ENCODE results near the gene SLC66A3. TPM values are rescaled to one million over a fixed set of nuclear protein-coding genes. Genes with fewer than 3 reads are reported as not detected.

Gene SLC66A3
- total RNA-seq, 1 experiment from 2014 or later = 3.7 TPM

GRCh38 chr2:11145350-11145749 lies 9.9 kb upstream of the SLC66A3 start:
- no peaks in the 10 kb centered on the region for H3K9me3 Mint-ChIP-seq (ENCODE audit: unreplicated experiment)
- no peak overlapping the region for H3K27ac Mint-ChIP-seq (ENCODE audit: low read depth, unreplicated experiment)
- TF ChIP-seq CTCF (IDR thresholded peaks at IDR 0.05; ENCODE audit: unreplicated experiment) = no peak
- CTCF ChIA-PET = interaction anchor here (0.6 to 1.0 kb wide), 3 partner anchors 12 to 436 kb away, joined by 3 read pairs; no protein-coding TSS in a partner anchor
- peaks cover 55% of the 10 kb centered on the region for H3K27me3 Mint-ChIP-seq (ENCODE audit: insufficient read depth, unreplicated experiment)
- intact Hi-C loops (cut with micrococcal nuclease) = no loop called here
- POLR2A ChIA-PET = interaction anchor here (0.6 kb wide), 1 partner anchor 85 kb away, joined by 3 read pairs; no protein-coding TSS in a partner anchor
- no TSS peak for BruUV-seq (replicated peaks)
- no peak overlapping the region for H3K4me3 Mint-ChIP-seq (ENCODE audit: unreplicated experiment)
- no peak for DNase-seq (ENCODE audit: unreplicated experiment)
- H3K36me3 Mint-ChIP-seq (ENCODE audit: insufficient read depth, unreplicated experiment) = no peaks in the 10 kb centered on the region
- no peaks in the 10 kb centered on the region for H3K4me1 Mint-ChIP-seq (ENCODE audit: insufficient read depth, unreplicated experiment)

DNA sequence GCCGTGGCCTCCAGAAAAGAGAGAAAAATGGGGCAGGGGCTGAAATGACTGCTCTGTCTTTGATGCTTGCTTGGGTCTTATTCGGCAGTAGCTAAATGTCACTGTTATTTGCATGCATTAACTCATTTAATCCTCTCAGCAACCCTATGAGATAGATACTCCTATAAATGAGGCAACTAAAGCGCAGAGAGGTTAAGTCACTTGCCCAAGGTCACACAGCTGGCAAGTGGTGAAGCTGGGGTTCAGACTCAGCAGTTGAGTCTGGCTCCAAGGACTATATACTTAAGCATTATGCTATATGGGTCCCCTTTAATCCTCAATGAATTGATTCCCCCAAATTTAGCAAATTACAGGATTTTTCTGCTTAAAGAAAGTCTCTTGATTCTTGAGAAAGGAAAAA lies 9.2 kb upstream of the SLC66A3 start:
- CTCF ChIA-PET = interaction anchor here (0.7 to 1.4 kb wide), 2 partner anchors 13 to 164 kb away, joined by 4 read pairs; a partner anchor contains a TSS

DNA sequence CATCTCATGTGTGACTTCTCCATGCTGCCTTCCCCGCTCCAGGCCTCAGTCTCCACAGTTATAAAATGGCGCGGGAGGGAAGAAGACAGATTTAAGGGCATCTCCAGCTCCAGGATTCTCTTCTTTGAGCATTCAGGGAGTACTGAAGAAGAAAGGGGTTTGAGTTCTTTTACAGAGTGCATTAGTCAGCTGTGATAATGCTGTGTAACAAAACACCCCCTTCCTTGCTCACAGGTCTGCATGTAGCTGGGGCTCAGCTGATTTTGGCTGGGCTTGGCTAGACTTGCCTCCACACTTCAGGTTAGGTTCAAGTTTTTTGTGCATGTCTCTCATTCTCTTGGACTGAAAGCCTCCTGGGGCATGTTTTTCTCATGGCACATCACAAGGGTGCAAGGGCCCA lies 8.0 kb upstream of the SLC66A3 start:
- intact Hi-C loops (cut with micrococcal nuclease) = no loop called here
- ChIA-PET CTCF (interaction anchor here (1.4 to 3.3 kb wide), 2 partner anchors 14 to 163 kb away, joined by 4 to 13 read pairs; a partner anchor contains a TSS), POLR2A (no interaction called here)
- Mint-ChIP-seq H3K9me3 (ENCODE audit: unreplicated experiment) (no peaks in the 10 kb centered on the region), H3K4me1 (ENCODE audit: insufficient read depth, unreplicated experiment) (no peaks in the 10 kb centered on the region), H3K4me3 (ENCODE audit: unreplicated experiment) (no peak overlapping the region), H3K27ac (ENCODE audit: low read depth, unreplicated experiment) (no peak overlapping the region), H3K36me3 (ENCODE audit: insufficient read depth, unreplicated experiment) (no peaks in the 10 kb centered on the region), H3K27me3 (ENCODE audit: insufficient read depth, unreplicated experiment) (peaks cover 37% of the 10 kb centered on the region)
- BruUV-seq (replicated peaks) = no TSS peak
- TF ChIP-seq CTCF (IDR thresholded peaks at IDR 0.05; ENCODE audit: unreplicated experiment) = no peak
- DNase-seq (ENCODE audit: unreplicated experiment) = no peak

More for the DNA sequence above, 9.2 kb upstream of the SLC66A3 start:
- no peak for DNase-seq (ENCODE audit: unreplicated experiment)
- no peaks in the 10 kb centered on the region for H3K9me3 Mint-ChIP-seq (ENCODE audit: unreplicated experiment)
- no peak overlapping the region for H3K27ac Mint-ChIP-seq (ENCODE audit: low read depth, unreplicated experiment)
- peaks cover 49% of the 10 kb centered on the region for H3K27me3 Mint-ChIP-seq (ENCODE audit: insufficient read depth, unreplicated experiment)
- H3K36me3 Mint-ChIP-seq (ENCODE audit: insufficient read depth, unreplicated experiment) = no peaks in the 10 kb centered on the region
- no peak for TF ChIP-seq CTCF (IDR thresholded peaks at IDR 0.05; ENCODE audit: unreplicated experiment)
- H3K4me1 Mint-ChIP-seq (ENCODE audit: insufficient read depth, unreplicated experiment) = no peaks in the 10 kb centered on the region
- BruUV-seq (replicated peaks) = no TSS peak
- H3K4me3 Mint-ChIP-seq (ENCODE audit: unreplicated experiment) = no peak overlapping the region
- POLR2A ChIA-PET = no interaction called here
- intact Hi-C loops (cut with micrococcal nuclease) = no loop called here

DNA sequence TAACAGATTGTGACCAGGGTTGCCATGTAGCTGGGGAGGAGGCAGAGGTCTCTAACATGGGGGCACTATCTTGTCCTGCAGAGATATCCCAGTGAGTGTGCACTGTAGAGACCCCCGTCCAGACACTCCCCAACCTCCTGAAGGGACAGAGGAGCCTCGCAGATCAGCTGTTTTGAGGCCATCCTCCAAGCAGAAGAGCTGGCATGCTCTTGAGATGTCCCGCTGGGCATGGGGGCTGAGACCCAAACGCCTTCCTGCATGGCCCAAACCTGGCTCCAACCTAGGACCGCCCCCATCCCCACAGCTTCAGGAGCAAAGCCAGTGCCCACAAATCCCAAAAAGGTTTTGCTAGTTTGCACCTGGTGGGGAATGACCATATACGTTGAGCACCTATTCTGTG lies 2.7 kb upstream of the SLC66A3 start:
- Mint-ChIP-seq H3K27ac (ENCODE audit: low read depth, unreplicated experiment) (no peak overlapping the region), H3K4me1 (ENCODE audit: insufficient read depth, unreplicated experiment) (no peaks in the 10 kb centered on the region), H3K9me3 (ENCODE audit: unreplicated experiment) (no peaks in the 10 kb centered on the region), H3K27me3 (ENCODE audit: insufficient read depth, unreplicated experiment) (no peaks in the 10 kb centered on the region), H3K4me3 (ENCODE audit: unreplicated experiment) (no peak overlapping the region), H3K36me3 (ENCODE audit: insufficient read depth, unreplicated experiment) (no peaks in the 10 kb centered on the region)
- ChIA-PET CTCF (interaction anchor here (0.5 to 1.3 kb wide), 3 partner anchors 20 to 320 kb away, joined by 3 to 4 read pairs (median 4); a partner anchor contains a TSS), POLR2A (interaction anchor here (0.6 kb wide), 1 partner anchor 20 kb away, joined by 3 read pairs; a partner anchor contains a TSS)
- no TSS peak for BruUV-seq (replicated peaks)
- no peak for TF ChIP-seq CTCF (IDR thresholded peaks at IDR 0.05; ENCODE audit: unreplicated experiment)
- DNase-seq (ENCODE audit: unreplicated experiment) = no peak
- intact Hi-C loops (cut with micrococcal nuclease) = no loop called here

Data from MCF 10A (cell line).